B cell (primary cell): ENCODE measurements around the gene ENKUR. TPM values are rescaled to one million over a fixed set of nuclear protein-coding genes. Genes with fewer than 3 reads are reported as not detected.
"Not testable (repeated sequence)": the region's sequence is repeated elsewhere in the genome, so short reads cannot be mapped to it uniquely, and the experiment has no call there.

Source experiments
- ATAC-seq: fragments of 200-7000 bp; cut with Tn5 transposase; one replicate; pipeline ENCODE4 v1.10.0; 2021; ENCODE audit warnings: low read depth, mild to moderate bottlenecking, moderate number of reproducible peaks, moderate library complexity
- CTCF ChIA-PET: fragments of 350-600 bp; sonication (Branson Sonifier 250); formaldehyde crosslinking; loops from one replicate; lab custom pipeline; 2021; ENCODE audit warnings: antibody characterized with exemption, inconsistent platforms; lab: Charles Lee
- POLR2A ChIA-PET: fragments of 350-600 bp; sonication (Branson Sonifier 250); formaldehyde crosslinking; loops from one replicate; lab custom pipeline; 2021; ENCODE audit warnings: antibody characterized with exemption; lab: Charles Lee
- DNase-seq: peaks from one replicate; pipeline ENCODE4 v3.0.0; 2013
- H2AFZ ChIP-seq: 2 replicates; pipeline ENCODE4 v1.6.1; 2012; ENCODE audit warnings: mild to moderate bottlenecking, low read depth, low read length; ENCODE audit not compliant: insufficient read depth, poor library complexity, severe bottlenecking
- H3K27ac ChIP-seq, 2 donors: 1 replicate in 1 of 2; 2 replicates in 1 of 2; pipeline ENCODE4 v1.5.1; 2012 to 2013; ENCODE audit warnings: low read length in 2 of 2, mild to moderate bottlenecking in 2 of 2, moderate library complexity in 1 of 2
- H3K27me3 ChIP-seq, 4 experiments: fragments of 200-600 bp in 1 of 4; sonication (generic) in 1 of 4; replicated peaks in 1 of 4; 1 replicate in 2 of 4; 2 replicates in 2 of 4; pipeline versions ENCODE4 v1.6.1 to v1.7.0; 2013 to 2016; ENCODE audit warnings: low read length in 3 of 4, mild to moderate bottlenecking in 2 of 4, mixed read lengths in 1 of 4, moderate library complexity in 1 of 4; ENCODE audit not compliant: insufficient read depth in 4 of 4, control insufficient read depth in 3 of 4; ENCODE audit errors: control extremely low read depth in 1 of 4
- H3K36me3 ChIP-seq, 2 experiments: replicated peaks in 1 of 2; 1 replicate in 1 of 2; 2 replicates in 1 of 2; pipeline versions ENCODE4 v1.6.1 to v1.7.1; 2013; ENCODE audit warnings: low read length in 1 of 2; ENCODE audit not compliant: insufficient read depth in 2 of 2, control insufficient read depth in 1 of 2; ENCODE audit errors: control extremely low read depth in 1 of 2, extremely low read depth in 1 of 2
- H3K4me1 ChIP-seq, 2 donors: fragments of 200-600 bp in 1 of 2; sonication (generic) in 1 of 2; 1 replicate in 1 of 2; 2 replicates in 1 of 2; pipeline versions ENCODE4 v1.5.1 to v1.6.1; 2013 to 2017; ENCODE audit warnings: low read length in 2 of 2; ENCODE audit not compliant: control insufficient read depth in 2 of 2, insufficient read depth in 2 of 2
- H3K4me2 ChIP-seq: replicated peaks from 2 replicates; pipeline ENCODE3; 2012; ENCODE audit warnings: mild to moderate bottlenecking, low read depth, low read length; ENCODE audit not compliant: poor library complexity, severe bottlenecking
- H3K4me3 ChIP-seq, 5 experiments: fragments of 200-600 bp in 1 of 5; sonication (generic) in 1 of 5; 1 replicate in 3 of 5; 2 replicates in 2 of 5; pipeline versions ENCODE4 v1.5.1 to v1.7.0; 2011 to 2016; ENCODE audit warnings: low read length in 4 of 5, mild to moderate bottlenecking in 4 of 5, low read depth in 2 of 5, control low read depth in 1 of 5, moderate library complexity in 1 of 5; ENCODE audit not compliant: insufficient read depth in 1 of 5; ENCODE audit errors: control extremely low read depth in 1 of 5, extremely low read depth in 1 of 5
- H3K79me2 ChIP-seq: fragments of 200-600 bp; sonication (generic); one replicate; pipeline ENCODE4 v1.6.0; 2016; ENCODE audit warnings: low read length; ENCODE audit not compliant: control insufficient read depth, insufficient read depth
- H3K9ac ChIP-seq: fragments of 200-600 bp; sonication (generic); 2 replicates; pipeline ENCODE4 v1.6.1; 2017; ENCODE audit warnings: mild to moderate bottlenecking, low read length, moderate library complexity
- H3K9me3 ChIP-seq, 3 donors: one replicate each; pipeline versions ENCODE4 v1.6.1 to v1.7.1; 2013; ENCODE audit warnings: low read length in 2 of 3; ENCODE audit not compliant: control insufficient read depth in 2 of 3, insufficient read depth in 1 of 3; ENCODE audit errors: control extremely low read depth in 1 of 3
- H4K20me1 ChIP-seq: 2 replicates; pipeline ENCODE4 v1.6.0; 2012; ENCODE audit warnings: mild to moderate bottlenecking, low read length; ENCODE audit not compliant: insufficient read depth, control insufficient read depth, poor library complexity, severe bottlenecking
- H3K27ac Mint-ChIP-seq: one replicate; pipeline ENCODE4 v1.8.0; 2021; ENCODE audit warnings: mixed read lengths
- H3K27me3 Mint-ChIP-seq: one replicate; pipeline ENCODE4 v1.8.0; 2021; ENCODE audit warnings: mixed read lengths
- H3K4me1 Mint-ChIP-seq: one replicate; pipeline ENCODE4 v1.8.0; 2021; ENCODE audit warnings: mixed read lengths
- H3K4me3 Mint-ChIP-seq: one replicate; pipeline ENCODE4 v1.8.0; 2021; ENCODE audit warnings: mixed read lengths
- H3K9me3 Mint-ChIP-seq: one replicate; pipeline ENCODE4 v1.8.0; 2022; ENCODE audit warnings: mixed read lengths; ENCODE audit not compliant: insufficient read depth
- CTCF ChIP-seq: fragments of 200-600 bp; IDR thresholded peaks from one replicate; pipeline ENCODE4 v1.8.0; 2022; ENCODE audit warnings: antibody characterized with exemption, mild to moderate bottlenecking
- EZH2 ChIP-seq: IDR thresholded peaks from 2 replicates; pipeline ENCODE4 v1.6.1; 2012; ENCODE audit warnings: borderline replicate concordance, low read depth, mild to moderate bottlenecking, moderate library complexity, low read length; ENCODE audit not compliant: insufficient read depth, poor library complexity, severe bottlenecking
- WGBS: methylation state at CpG from one replicate; pipeline ENCODE4 v1.1.5; 2013; ENCODE audit warnings: missing lambda C conversion rate; ENCODE audit not compliant: insufficient coverage; 5-methylcytosine and 5-hydroxymethylcytosine counted together
- intact Hi-C: fragments of 100-400 bp; cut with micrococcal nuclease; formaldehyde crosslinking; loops from one replicate; pipeline ENCODE4 v1.10.0; 2022
- polyA plus RNA-seq: library from polyadenylated mRNA; depleted of rRNA; stranded (reverse); fragments of >200 nt; gene quantifications from 2 replicates; pipeline ENCODE4 v1.2.3, GENCODE V29; 2012
- total RNA-seq, 2 donors: library from RNA; stranded (reverse); fragments of 120-200 nt in 1 of 2; gene quantifications; 1 replicate in 1 of 2; 2 replicates in 1 of 2; pipeline versions ENCODE4 v1.2.3 to v1.2.4, GENCODE V29; 2013 to 2022

ENKUR gene
- total and polyA plus RNA-seq, 2 donors (not counting 1 experiment from before 2014, with no cell fraction given): not detected

- Histone ChIP-seq H3K36me3 (no peaks in the 10 kb centered on the region), H3K79me2 (no peaks in the 10 kb centered on the region), H3K4me3 (no peak overlapping the region), H2AFZ (no peak overlapping the region), H3K27me3 (no peaks in the 10 kb centered on the region), H3K9me3 (no peaks in the 10 kb centered on the region), H3K4me2 (no peak overlapping the region), H3K4me1 (peaks cover 14 to 16% of the 10 kb centered on the region in 2 donors), H3K9ac (no peak overlapping the region), H3K27ac (no peak overlapping the region), H4K20me1 (no peaks in the 10 kb centered on the region)
- CTCF ChIA-PET: no interaction called here
- no peaks in the 10 kb centered on the region for H3K27me3 Mint-ChIP-seq
- intact Hi-C loops: no loop called here
- ATAC-seq (no peak), DNase-seq (no peak)
- POLR2A ChIA-PET: no interaction called here
- no peak for TF ChIP-seq CTCF
- TF ChIP-seq EZH2: no peak
- peaks cover 18% of the 10 kb centered on the region for H3K4me1 Mint-ChIP-seq
- H3K4me3 Mint-ChIP-seq: no peak overlapping the region
- no peaks in the 10 kb centered on the region for H3K9me3 Mint-ChIP-seq
- H3K27ac Mint-ChIP-seq: no peak overlapping the region
These were observed 1.4 kb downstream of the ENKUR start for GRCh38 chr10:25014579-25014978.

GRCh38 chr10:25011591-25011990 is 4.4 kb downstream of the ENKUR start:
- H3K4me3 Mint-ChIP-seq, H3K9me3 Mint-ChIP-seq, POLR2A ChIA-PET, ATAC-seq, intact Hi-C loops, H3K4me1 ChIP-seq, H3K9me3 ChIP-seq, H4K20me1 ChIP-seq, H3K79me2 ChIP-seq, H3K4me2 ChIP-seq, DNase-seq, H2AFZ ChIP-seq, H3K36me3 ChIP-seq, CTCF ChIA-PET, H3K27ac ChIP-seq, H3K9ac ChIP-seq, H3K27me3 Mint-ChIP-seq, H3K4me3 ChIP-seq, H3K27ac Mint-ChIP-seq, H3K4me1 Mint-ChIP-seq, H3K27me3 ChIP-seq: not testable (repeated sequence)
- WGBS: 100% methylated on average over 1 of the region's 2 CpGs
